GM21360 (cell line): ENCODE data around the gene CTRB1.

Source experiments
- ATAC-seq: cut with Tn5 transposase; IDR thresholded peaks from one replicate; pipeline ENCODE4 v1.9.1; 2021; ENCODE audit warnings: mild to moderate bottlenecking, moderate library complexity; ENCODE audit not compliant: unreplicated experiment

Gene CTRB1

DNA sequence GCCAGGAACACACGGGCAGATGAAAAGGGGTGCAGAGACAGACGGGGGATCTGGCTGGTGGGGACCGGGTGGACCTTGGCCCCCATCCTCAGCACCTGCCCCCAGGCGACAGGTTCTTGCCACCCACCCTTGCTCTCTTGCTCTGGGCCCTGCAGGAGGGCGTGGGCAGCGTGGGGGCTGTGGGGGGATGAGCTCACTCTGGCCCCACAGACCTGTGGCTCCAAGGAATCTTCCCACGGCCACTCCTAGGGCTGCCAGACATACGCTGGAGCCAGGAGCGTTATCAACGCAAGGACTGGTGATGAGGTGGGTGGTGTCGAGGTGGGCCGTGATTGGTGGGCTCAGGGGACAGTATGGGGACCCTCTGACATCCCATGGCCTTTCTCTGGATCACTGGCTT is 6.3 kb downstream of the CTRB1 start:
- no peak for ATAC-seq

GRCh38 chr16:75225678-75226515 is 7.1 kb downstream of the CTRB1 start:
- ATAC-seq: no peak

- ATAC-seq: no peak
Observed at GRCh38 chr16:75226550-75227360, 8.0 kb downstream of the CTRB1 start.

DNA sequence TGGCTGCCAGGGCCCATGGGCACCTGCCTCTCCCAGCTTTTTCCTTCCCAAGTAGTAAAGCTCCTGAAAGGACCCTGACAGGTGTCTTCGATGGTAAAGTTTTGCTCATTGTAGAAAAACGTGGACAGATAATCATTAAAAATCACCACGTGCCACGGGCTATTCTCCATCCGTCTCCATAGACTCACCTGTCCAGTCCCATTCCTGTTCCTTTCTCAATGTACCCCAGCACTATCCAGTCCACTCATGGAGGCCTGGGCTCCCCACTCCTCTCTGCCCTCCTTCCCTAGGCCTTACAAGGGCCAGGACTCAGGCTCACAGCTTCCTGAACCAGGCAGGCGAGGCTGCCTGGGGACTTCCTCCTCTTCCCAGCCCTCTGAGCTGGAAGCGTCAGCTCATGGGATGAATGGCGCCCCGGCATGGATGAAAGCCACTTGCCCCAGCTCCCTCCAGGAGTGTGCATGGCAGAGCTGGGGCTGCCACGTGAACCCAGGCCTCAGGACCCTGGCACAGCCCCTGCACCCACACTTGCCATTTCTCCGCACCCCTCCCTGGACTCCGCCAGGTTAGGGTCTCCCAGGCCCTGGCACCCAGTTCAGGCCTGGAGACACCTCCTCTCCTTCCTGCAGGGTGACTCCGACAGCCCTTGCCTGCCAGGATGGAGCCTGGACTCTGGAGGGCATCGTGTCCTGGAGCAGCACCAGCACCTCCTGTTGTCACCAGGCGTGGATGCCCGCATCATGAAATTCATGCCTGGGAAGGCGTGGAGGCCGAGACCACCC is 8.8 kb downstream of the CTRB1 start:
- ATAC-seq: no peak

DNA sequence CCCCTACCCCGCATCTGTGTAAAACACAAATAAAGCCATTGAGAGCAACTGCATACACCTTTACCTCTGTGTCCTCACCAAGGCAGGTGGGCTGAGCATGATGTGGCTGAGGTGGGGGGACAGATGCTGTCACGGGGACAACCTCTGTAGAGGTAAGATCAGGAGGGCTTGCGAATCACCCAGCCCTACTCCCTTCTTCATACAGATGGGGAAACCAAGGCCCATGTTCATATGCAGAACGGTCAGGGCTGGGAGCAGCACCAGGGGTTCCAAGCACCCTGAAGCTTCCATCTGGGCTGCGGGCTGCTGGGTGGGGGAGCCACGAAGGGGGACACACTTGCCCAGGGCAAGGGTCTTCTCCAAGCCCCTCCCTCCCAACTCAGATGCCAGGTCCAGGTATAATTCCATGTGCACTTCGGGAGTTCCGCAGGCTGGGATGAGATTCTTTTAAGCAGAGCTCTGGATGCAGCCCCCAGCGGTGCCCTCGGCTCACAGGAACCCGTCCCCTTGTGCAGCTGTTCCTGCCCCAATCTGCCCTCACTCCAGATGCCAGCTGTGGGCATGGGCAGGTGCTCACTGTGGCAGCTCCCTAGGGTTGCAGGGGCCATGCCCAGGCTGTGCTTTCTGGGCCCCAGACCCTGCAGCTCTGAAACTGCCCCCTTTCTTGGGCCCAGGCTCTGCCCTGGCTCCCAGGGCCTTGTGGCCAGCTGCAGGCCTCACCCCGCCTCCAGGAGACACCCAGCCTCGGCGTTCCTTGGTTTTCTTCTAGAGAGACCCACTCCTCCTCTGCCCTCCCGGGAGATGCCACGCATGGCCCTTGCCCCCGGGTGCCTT is 9.6 kb downstream of the CTRB1 start:
- ATAC-seq: no peak

GRCh38 chr16:75229172-75230031 is 10.6 kb downstream of the CTRB1 start:
- no peak for ATAC-seq

GRCh38 chr16:75230471-75231110 is 11.8 kb downstream of the CTRB1 start:
- no peak for ATAC-seq

DNA sequence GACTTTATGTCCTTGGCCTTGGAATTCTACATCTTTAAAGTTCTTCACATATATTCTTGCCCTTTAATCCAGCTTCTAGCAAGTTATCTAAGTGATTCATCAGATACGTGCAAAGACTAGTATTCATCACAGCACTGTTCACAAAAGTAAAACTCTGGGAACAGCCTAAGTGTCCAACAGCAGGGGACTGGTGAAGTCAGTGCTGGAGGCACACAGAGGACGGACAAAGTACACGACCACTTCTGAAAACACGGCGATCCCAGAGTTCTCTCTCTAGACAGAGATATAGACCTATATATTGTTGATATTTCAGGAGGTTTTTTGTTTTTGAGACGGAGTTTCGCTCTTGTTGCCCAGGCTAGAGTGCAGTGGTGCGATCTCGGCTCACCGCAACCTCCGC is 12.8 kb downstream of the CTRB1 start:
- ATAC-seq: no peak

- no peak for ATAC-seq
Observed at GRCh38 chr16:75233611-75233938, 14.8 kb downstream of the CTRB1 start.

DNA sequence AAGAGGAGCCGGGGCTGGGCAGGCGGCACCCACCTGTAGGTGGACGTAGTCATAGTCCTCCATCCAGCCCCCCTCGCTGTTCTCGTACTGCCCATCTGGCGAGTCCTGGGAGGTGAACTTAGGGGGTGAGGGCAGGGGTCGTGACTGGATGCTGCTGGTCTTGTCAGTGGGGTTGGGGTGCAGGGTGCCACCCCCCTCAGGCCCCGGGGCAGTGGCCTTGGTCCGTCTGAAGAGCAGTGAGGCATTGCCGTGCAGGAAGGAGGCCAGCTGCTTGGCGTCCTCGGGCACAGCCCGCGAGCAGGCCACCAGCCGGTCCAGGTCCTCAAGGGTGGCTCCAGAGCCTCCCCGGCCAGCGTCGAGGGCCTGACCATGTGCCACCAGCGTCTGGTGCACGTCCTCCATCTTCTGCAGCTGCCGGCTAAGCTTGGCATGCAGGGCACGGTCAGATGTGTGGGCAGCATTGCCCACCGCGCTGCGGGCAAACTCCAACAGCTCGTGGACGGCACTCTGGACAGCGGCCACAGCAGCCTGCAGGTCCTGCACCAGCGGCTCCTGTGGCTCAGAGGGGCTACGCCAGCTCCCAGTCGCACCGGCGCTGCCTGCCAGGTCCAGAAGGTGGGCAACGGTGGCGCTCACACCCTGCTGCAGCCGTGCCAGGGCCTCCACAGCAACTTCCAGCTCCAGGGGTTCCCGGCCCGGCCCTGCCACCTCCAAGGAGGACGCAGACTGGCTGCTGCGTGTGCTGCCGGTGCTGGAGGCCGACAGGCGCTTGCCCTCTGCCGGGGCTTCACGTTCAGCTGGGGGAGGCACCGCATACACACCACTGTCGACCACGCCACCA is 16.3 kb downstream of the CTRB1 start:
- no peak for ATAC-seq

DNA sequence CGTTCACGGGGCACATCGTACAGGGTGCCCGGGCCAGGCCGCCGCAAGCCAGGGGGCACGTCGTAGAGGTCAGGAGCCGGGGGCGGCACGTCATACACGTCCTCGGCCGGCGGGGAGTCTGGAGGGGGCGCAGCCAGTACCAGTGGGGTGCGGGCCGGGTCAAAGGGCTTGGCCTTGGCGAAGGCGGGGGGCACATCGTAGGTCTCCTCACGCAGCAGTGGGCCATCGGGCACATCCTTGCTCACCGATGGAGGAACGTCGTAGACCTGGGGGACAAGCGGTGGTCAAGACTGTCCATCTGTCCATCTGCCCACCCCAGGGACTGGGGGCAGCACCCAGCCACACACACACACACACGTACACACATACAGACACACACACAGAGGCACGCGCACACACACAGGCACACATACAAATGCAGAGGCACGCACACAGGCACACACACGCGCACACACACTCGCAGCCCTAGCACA is 17.0 kb downstream of the CTRB1 start:
- no peak for ATAC-seq

GRCh38 chr16:75236232-75236631 is 17.4 kb downstream of the CTRB1 start:
- no peak for ATAC-seq

DNA sequence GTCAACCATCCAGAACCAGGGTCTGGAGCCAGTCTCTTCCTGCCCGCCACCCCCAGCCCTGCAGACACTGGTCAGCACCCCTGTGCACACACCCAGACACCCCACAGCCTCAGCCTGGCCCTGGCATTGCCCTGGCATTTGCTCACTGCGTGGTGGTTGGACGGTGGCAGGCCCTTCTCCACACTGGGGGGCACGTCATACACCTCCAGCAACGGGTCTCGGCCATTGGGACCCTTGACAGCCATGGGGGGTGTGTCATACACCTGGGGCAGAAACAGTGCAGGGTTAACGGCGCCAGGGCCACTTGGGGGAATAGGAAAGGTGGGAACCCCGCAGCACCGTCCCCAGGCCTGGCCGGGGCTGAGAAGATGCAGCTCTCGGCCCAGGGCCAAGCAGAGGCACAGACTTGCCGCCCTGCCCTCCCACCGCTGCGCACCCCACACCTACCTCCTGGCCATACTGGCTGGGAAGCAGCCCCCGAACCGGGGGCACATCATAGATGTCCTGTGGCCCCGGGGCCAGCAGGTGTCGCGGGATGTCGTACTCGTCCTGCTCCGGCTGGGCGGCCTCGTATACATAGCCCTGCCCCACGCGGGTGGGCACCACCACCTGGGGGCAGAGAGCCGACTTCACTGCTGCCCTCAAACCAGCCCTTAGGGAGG is 18.1 kb downstream of the CTRB1 start:
- no peak for ATAC-seq

DNA sequence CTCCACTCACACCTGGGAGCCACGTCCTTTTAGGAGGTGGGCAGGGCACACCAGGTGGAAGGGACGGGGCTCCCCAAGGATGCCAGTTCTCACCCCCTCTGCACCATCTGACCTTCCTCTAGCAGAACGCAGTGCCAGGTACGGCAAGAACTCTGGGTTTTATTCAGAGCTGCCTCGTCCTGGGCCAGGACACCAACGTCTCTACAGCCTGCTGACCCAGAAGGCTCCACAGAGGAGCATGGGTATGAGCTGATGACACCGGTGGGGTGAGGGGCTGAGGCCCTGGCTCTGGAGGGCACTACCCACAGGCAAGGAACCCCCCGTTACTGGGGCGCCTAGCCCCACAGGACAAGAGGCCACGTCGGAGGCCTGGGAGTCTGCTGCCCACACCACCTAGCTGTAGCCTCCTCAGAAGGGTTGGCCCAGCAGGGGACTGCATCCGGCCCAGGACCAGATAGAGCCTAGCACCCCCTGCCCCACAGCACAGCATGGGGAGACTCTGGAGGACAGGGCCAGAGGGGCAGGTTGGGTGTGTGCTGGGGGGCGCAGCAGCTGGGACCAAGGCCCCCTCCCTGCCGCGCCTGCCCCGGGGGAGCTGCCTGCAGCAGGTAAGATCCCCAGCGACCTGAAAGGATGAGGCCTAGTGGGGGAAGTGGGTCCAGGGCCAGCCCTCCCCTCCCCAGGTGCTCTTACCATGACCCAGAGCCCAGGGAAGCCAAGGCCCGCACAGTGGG is 18.8 kb downstream of the CTRB1 start:
- ATAC-seq: no peak

- ATAC-seq: no peak
Observed at GRCh38 chr16:75238132-75238852, 19.5 kb downstream of the CTRB1 start.

DNA sequence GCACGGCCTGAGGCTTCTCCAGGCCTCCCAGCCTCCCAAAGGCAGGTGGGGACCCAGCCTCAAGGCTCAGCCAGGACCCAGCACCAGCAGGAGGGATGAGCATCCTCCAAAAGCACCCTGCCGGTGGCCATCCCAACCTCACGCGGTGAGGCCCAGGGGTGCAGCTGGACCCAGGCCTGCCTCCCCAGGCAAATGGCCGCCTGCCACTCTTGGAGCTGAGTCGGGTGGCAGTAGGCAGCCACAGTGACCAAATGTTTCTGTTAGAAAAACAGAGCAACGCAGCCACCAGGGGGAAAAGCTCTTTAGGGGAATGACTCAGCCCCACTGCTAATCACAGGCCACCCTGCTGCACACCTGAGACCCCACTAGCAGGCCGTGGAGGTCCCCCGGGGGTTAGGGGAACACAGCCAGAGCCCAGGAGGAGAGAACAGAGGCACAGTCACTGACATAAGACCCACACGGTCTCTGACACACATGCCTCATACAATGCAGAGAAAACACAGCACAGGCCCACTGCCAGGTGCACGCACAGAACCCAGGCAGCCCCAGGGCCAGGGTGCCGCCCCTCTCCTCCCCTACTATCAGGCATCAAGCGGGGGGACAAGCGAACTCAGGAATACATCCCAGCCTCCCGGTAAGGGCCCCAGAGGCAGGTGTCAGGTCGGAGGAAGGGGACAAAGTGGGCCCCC is 20.2 kb downstream of the CTRB1 start:
- no peak for ATAC-seq
